Activated naive CD4-positive, alpha-beta T cell (primary cell): ENCODE measurements around the gene FANCG.

Experiments
- DNase-seq, 4 experiments: peaks; one replicate each; lab custom pipeline; 2025; lab: John Stamatoyannopoulos, UW

Gene FANCG

DNA sequence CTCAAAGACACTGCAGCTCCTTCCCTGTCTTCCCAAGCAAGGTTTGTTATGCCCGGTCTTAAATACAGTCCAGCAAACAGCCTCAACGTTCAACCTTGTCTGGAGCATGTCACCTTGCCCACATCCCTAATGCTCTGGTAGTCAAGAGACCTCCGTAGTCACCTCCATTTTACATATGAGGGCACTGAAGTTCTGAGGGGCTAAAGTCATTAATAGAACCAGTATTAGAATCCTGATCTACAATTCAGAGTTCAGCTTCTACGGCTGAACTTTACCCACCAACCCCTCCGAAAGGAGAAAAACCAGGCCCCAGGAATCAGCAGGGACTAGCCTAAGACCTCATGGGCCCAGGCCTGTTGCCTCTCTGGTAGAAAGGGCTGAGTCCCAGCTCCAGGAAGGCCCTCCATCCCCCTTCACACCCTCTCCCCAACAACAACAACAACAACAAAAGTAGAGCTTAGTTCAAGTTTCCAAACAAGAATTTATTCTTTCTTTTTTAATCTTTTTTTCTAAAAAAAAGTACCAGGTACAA, 24.0 kb upstream of the FANCG start:
- no peak for DNase-seq

DNA sequence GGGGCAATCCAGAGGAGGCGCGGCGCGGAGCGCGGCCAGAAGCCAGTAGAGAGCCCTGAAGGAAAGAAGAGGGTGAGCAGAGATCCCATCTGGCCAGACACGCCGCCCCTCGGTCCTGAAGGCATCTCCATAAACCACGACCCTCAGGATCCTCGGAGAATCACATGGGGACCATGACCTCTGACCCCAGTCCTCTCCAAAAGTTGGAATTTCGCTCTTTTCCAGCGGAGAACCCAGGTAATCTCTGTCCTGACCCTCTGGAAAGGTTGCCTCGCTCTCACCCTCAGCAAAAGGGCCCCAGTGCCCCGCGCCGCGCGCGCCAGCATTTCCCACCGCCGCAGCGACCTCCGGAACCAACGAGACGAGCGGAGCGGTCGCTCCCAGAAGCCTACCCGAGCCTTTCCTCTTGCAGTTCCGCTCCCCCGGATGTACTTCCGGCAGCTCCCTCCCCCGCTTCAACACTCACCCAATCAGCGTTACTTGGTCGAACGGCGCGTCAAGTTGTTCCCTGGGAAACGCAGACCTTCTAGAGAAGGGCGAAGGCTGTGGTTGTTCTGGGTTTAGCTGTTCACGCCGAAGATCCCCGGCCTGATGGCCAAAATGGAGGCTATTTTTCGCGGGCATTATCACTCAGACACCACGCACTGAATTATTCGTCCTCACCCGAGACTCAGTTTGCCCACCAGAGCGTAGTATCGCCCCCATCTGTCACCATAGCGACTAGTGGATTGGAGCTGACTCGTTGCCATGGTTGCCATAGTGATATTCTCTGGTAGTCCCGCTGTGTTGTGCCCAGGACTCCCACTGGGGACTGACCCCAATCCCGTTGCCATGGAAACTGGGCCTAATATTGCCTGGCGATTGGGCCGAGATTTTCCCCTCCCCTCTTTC, 23.3 kb upstream of the FANCG start, which contains the start of gene STOML2:
TSS of gene STOML2 (minus strand) at position 363 of the 891 bp plus-strand sequence. CDS start at position 326, 37 bp downstream.
- peak; percentile 68 to 85 (median 78) for DNase-seq

DNA sequence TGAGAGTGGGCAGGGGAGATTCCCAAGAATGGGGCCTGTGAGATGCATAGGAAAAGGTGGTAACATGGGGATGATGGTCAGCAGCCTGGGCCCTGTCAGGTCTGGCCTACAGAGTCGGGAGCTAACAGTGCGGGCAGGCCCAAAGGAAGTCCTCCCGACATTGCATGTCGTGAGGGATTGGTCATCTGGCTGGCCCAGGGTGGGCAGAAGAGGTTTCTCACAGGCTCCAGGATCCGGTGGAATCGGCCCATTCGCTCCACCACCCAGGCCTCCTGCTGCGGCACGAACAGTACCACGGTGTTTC, 22.7 kb upstream of the FANCG start:
- DNase-seq, result peak in 1 of 4 experiments; percentile 9

DNA sequence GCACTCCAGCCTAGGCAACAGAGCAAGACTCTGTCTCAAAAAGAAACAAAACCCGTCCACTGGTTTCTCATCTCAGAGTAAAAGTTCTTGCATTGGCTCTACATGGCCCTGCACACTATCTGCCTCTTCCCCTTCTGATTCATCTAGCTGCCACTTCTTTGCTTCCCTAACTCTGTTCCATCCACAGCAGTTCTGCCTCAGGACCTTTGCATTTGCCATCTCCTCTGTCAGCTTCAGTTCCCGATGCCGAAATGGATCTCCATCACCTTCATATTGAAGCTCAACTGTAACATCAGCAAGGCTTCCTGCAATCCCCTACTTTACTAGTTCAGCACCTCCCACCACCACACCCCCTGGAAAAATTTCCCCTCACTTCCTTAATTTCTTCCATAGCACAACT, 17.8 kb upstream of the FANCG start:
- DNase-seq, result no peak

DNA sequence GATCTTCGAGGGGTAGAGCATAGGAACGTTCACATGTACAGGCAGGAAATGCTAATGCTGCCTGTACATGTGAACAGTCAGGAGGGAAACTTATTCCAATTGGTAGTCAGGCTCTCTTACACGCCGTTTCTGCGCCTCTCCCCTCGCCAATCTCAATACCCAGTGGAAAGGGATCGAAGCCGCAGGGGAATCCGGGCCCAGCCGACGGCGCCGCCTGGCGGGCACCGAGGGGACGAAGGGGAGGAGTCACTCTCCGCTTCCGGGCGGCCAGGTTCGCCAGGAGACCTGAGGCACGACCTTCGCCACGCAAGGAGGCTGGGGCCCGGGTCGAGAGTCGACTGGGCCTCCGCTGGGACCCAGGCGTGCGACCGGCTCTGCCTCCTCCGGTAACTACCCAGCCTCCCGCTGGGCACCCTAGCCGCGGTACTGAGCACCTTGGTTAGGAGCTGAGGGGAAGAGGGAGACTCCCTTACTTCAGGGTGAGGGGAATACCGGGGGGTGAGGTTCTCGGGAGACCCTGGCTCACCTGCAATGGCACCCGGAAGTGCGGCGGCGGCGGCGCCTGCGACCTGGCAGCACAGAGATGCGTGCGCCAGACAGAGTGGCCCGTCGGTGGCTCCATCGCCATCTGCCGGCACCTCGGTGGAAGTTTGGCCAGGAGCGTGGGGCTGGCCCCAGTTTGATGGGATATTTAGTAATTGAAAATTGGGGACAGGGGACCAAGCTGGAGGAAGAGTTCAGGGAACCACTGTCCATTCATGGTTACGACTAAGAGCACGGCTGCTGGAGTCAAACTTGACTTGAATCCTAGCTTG, 16.5 kb upstream of the FANCG start, which contains the start of gene PIGO:
TSS of gene PIGO (minus strand) at position 557 of the 815 bp plus-strand sequence. CDS start 1,026 bp downstream, outside the sequence.
- peak; percentile 77 to 95 (median 83) for DNase-seq

DNA sequence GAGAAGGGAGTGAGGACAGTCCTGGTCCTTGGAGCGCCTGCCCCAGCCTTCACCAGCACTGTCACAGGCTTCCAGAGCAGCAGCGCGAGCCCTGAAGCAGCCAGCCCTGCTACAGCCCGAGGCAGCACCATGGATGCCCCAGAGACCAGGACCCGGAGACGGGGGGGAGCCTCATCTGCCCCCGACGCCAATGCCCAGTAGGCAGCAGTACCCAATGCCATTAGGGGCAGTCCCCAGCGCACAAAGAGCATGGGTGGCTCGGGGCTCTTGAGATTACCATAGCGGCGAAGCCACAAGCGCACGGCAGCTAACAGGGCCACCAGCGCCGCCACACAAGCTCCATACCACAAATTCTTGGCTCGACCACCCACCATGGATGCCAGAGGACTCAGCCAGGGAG, 11.8 kb upstream of the FANCG start:
- no peak for DNase-seq

DNA sequence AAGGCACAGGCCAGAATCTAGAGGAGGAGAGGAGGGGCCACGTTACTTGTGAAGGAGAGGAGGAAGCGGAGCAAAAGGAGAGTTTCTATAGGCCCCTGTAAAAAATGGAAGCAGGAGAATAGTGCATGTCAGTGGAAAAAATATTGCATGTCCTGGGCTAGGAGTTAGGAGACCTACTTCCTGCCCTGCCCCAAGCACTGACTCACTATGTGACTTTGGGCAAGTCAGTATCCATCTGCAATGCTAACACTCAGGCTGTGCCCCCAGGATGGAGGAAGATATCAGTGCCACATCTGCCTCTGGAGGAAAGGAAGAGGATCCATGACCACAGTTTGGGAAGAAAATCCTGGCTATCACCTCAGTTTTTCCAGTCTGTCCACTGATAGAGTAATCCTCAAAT, 9.7 kb upstream of the FANCG start:
- DNase-seq, result no peak

DNA sequence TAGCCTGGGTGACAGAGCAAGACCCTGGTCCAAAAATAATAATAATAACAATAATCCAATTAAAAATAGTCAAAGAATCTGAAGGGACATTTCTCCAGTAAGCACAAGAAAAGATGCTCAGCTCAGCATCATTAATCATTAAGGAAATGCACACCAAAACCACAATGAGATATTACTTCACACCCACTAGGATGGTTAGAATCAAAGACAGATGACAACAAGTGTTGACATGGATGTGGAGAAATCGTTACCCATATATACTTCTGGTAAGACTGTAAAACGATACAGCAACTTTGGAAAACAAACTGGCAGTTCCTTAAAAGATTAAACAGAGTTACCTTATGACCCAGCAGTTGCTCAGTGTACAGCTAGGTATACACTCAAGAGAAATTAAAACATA, 5.3 kb upstream of the FANCG start:
- DNase-seq, result no peak

DNA sequence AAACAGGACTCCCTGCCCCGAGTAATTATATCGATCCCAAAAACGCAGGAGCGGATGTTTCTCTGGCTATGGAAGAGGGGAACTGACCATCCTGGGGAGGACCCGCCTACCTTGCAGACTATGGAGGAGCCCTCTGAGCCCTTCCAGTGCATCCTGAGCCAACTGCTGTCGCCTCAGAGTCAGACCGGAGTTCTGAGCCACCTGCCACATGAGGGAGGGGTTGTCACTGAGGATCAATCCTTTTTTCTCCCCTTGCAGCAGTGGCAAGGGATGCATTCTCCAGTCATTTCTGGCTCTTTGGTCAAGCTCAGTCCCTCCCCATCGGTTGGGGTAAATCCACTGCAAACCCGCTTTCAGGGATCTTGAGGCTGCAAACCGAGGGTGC, 709 bp downstream of the FANCG start:
- DNase-seq, result no peak

DNA sequence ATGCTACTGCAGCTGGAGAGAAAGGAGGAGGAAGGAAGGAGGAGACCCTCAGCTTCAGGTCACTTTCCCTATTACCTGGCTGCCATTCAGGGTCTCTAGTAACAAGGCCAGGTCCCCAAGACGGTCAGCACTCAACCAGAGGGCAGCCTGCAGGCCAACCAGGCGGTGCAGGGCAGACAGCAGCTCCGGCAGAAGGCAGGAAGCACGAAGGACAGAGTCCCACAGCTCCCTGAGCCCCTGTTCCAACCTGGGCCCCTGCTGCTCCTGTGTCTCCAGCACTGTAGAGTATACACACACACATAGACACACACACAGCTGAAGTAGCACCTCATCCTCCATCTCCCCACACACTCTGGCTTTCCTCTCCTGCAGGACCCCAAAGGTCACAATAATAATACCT, 1.7 kb downstream of the FANCG start:
- DNase-seq, result no peak

DNA sequence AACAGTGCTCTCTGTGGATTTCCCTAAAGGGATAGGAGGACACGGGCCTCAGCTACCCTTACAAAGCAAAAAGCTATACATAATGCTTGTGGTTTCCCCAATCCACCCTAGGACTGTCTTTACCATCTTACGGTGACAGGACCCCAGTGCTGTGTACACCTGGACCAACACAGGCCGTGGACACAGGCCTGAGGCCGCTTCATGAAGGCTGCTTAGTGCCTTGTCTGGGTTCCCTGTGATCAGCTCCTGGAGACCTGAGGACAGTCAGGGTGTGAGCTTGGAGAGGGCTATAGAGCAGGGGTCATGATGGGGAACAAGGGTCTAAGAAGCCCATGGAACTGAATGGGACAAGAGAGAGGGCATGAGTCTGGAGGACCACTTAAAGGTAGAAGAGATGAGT, 2.9 kb downstream of the FANCG start:
- DNase-seq, result no peak

DNA sequence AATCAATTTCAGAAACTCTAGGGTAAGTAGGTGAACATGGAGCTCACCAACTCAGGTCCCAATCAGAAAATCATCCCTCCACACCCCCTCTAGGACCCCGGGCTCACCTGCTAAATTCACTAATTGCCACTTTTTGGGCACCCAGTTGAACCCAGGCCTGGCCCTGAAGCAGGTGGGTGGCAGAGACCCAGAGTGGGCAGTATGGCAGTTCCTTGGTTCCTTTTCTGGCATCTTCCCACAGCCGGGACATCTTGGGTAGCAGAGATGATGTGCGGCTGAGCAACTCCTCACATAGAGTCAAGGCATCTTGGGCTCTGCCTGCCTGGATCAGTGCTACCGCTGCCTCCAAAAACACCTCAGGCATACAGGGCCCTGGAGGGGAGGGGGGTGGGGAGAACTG, 4.4 kb downstream of the FANCG start:
- DNase-seq, result no peak

DNA sequence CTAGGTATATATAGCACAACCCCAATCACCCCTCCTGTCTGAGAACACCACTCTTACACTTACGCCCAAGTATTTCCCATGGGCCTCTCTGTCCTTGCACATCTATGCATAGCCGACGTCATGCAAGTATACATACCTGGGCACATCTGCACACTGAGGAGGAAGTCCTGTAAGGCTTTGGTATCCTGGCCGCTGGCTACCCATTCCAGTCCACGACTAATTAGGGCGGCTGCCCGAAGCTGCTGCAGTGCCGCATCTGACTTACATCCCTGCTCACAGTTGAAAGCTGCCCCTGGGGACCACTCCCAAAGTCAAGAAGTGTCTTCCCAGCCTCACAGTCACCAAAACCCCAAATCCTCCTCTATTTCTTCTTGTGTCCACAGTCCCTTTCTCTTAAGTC, 5.0 kb downstream of the FANCG start:
- DNase-seq, result no peak

DNA sequence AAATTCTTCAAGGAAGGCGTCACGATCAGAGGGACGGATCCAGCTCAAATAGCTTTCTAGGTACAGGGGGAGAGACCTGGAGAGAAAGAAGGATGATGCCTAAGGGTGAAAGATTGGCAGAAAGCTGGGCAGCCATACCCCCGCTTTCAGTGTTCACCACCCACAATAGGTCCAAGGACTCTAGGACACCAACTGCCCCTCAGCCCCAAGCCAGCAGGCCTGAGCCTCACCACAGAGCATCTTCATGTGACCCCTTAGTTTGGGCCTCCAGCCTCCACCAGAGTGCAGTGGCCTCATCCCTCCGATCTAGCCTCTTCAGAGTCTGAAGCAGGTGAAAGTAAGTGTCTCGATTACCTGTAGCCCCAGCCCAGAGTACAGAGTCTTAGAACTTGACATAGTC, 5.6 kb downstream of the FANCG start:
- DNase-seq, result no peak

DNA sequence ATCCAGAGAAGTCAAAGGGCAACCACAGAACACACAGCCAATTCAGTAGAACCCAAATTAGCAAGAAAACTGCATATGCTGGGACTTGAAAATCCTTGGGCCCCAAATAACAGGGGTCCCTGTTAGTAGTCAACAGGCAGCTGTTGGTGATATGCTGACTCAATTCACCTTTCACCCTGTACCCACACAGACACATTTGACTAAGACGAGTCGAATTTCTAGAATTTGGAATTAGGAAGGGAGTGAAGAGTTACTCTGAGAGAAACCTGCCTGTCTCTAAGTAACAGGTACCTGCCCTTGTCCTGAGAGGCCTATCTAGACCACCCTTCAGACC, 6.5 kb downstream of the FANCG start:
- DNase-seq, result no peak

DNA sequence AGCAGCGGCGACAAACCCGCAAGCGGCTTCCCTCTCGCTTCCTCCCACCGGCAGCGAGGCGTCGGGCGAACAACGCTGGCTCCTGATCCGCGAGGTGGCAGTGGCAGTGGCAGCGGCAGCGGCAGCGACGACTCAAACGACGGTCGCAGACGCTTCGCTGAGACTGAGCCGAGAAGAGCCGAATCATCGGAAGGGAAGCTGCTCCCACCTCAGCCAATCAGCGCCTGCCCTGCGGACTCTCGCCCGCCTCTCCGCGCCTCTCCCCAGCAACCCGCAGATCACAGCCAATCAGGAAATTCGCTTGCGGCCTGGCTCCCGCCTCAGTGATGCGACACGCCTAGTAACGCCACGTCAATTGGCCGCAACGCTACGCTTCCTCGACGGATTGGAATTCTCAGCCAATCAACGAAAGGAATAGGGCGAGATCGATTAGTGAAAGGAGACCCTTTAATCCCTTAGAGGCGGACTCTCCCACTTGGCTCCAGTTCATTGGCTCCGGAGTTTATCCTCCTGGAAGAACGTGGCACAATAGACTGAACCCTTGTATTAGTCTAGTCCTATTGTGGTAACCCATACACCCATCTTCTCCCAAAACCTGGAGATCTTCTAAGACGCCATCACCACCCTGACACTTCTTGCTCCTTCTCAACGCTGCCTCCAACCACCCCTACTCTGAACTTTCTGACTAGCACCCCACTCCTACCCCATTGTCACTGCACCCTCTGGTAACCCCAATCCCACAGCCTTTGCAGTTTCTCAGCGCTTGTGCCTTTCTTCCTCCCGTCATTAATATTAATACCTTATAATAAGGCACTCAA, 7.1 kb downstream of the FANCG start, which contains the start of gene VCP:
TSS of gene VCP (minus strand) at position 165 of the 818 bp plus-strand sequence. CDS start 272 bp downstream, outside the sequence.
- peak; percentile 87 to 95 (median 92) for DNase-seq

DNA sequence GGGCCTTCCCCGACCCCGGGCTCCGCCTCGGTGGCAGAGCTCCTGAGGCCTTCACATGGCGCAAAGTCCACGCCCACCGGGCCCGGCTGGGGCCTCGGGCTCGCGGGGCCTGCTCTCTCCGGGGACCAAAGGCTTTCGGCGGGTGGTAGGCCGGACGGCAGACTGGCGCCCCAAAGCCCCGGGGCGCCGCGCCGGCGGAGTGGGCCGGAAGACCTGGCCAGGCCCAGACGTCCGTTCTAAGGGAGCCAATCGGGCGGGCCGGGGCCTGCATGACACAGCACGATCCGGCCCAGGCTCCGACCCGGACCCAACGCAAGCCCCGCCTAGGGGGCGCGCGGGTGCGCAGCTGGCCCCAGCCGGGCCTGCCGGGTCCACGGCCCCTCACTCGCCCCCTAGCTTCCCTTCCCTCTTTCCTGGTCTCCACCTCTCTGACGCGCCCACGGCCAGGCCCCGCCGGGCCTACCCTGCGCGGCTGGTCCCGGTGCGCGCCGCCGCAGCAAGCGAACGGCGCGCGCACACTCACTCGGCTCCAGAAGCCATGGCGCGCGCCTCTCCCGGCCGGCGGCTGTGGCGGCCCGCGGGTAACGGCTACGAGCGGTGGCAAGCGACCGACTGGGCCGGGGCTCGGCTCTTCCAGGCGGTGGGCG, 7.8 kb downstream of the FANCG start:
- DNase-seq, result peak; percentile 49 to 71 (median 62)

DNA sequence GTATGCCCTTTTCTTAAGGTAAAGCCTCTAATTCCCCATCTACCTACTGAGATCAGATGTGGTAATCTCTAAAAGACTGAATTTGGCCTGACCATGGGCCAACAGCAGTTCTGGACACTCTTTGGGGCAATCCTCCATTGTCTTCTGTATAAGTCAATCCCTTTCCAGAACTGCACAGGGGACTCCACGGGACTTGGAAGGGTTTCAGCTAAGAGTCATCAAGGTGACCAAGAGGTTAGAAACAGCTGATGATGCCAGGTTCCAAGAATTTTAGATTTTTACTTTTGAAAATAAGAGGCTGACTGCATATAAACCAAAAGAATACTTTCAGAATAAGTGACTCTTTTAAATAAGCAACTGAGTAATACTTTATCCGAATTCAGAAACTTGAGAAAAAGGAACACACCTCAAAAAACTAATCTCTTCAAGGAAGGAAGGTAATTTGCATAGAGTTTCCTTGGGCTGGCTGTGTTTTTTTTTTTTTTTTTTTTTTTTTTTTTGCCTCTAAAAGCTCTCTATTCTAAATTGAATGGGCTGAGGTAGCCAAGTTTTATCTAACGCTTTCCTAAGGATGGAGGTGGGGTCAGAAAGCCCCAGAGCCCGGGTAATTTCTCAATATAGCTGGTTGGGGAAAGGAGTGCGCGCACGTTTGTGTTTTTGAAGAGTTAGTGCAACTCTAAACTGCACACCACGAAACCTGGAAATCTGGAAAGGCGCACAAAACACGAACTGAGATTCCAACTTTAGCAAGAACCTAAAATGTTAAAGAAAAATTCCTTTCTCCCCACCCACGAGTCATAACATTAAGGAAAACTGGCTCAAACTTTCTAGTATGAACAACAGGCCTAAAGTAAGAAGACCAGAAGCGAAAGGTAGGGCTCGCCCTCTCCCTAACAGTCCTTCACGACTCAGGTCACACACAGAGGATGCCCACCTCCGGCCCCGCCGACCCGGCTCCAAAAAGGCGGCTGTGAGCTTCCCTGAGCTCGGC, 8.6 kb downstream of the FANCG start:
- DNase-seq, result no peak

DNA sequence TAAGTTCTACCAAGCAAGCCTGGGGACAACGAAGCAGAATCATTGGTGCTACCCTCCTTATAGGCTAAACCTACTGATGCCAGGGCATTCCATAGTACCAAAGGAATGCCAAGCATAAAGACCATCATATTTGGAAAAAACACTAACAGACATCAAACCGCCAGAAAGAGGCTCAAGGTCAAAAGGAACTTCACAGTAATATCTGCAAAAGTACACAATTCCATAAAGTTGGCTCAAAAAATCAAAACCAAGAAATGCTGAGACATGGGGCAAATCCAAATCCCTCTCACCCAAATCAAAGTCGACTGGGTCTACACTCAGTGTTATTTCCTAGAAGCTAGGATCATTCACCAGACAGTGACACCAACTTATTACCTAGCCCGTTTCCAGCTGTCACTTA, 10.7 kb downstream of the FANCG start:
- DNase-seq, result no peak

DNA sequence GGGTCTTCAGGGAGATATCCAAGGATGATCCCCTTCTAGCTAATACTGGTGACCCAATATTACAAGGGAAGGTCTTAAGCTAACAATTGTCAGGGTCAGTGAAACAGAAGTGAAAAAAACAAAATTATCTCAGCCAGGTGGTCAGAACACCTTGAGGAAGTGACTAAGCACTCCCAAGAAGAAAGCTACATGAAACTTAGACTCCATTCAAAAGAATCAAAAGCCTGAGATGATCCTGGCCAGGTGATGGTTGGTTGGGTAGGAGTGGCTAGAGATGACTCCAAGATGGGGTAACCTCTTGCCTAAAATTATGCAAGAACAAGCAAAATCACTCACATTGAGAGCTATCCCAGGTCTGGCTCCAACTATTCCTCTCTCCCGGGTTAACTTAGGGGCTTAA, 12.7 kb downstream of the FANCG start:
- no peak for DNase-seq
